Measurements from ENCODE around the gene LNX2.

LNX2 gene

DNA sequence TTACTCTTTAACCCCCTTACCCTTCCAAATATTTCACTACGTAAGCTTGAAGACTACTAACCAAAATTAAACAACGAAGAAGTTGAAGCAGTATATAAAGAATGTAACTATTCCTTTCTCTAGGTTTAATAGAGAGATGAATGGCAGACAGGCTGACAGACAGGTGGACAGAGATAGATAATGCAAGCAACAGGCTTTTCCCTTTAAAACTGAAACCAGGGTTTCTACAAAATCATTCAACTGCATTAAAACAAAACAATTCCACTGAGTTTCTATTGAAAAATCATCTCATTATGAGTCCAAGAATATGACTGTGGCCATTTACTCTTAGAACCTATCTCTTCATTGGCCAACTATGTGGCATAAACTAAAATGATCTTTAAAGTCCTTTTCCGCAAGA, 15.2 kb downstream of the LNX2 start:
- no peak for DNase-seq

DNA sequence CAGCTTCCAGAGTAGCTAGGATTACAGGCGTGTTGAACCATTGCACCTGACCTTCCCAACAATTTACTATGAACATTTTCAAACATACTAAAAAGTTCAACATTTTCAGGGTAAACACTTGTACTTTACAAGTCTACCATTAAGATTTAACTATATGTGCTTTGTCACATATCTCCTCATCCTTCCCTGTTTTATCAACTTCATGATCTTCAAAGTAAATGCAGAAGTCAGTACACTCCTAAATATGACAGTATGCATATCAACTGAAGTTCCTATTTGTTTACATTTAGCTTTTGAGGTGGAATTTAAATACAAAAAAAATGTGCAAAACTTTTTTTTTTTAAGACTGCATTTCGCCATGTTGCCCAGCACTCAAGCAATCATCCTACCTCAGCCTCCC, 18.5 kb downstream of the LNX2 start:
- no peak for DNase-seq

- DNase-seq: no peak
These were observed 19.1 kb downstream of the LNX2 start for GRCh38 chr13:27601208-27601607.

DNA sequence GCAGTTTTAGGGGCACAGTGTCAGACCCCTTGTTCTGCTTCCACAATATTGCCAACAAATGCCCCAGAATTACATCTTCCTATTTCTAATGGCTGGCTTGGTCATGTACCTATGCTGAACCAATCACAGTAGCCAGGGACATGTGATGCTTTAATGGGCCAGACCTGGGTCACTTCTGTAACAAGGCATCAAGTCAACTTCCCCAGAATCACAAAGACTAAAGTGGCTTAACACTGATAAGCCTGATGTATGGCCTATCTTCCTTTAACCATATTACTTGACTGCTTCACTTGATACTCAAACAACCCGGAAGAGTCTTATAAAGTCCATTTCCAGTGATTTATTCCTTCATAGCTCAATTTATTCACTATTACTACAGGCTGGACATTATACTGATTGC, 19.6 kb downstream of the LNX2 start:
- no peak for DNase-seq

DNA sequence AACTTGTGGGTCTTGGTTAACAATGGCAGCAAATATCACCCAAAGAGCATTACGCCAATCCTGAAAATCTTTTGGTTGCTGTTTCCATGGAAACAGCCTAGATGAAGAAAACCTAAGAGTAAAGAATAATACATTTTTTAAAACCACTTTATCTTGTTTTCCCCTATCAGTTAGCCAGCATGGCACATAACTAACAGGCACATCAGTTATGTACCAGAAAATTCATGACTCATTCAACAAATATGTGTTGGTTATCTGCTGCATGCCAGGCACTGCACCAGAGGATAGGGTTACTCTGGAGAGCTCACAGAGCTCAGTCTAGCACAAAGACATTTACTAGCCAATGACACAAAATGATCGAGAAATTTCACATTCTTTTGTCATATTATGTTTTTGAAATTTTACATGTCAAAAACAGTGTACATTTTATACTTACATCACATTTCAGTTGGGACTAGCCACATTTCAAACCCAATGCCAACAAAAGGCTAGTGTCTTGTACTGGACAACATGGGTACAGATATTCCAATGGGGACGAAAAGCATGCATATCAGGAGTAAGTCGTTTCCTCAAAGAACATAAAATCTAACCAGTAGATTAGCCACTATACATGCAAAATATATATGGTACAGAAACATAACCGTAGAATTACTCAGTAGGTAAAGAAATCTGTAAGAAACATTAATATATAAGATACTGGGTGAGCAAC, 20.3 kb downstream of the LNX2 start:
- no peak for DNase-seq

DNA sequence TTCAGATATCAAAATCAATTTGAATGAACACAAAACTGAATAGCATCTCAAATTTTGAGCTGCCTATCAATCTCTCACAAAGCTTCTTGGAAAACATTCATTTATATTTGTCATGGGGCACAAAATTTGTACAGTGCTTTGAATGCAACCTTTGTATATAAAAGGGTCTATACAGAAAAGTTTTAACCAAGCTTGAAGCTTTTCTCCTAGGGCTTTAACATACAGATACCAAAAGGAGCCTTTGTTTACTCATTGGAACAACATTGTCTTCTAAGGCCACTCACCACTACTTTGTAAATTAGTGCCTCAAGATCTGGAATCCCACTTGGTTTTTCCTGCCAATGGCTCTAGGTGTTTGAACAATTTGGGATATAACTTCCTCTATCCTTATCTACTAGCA, 21.2 kb downstream of the LNX2 start:
- DNase-seq: no peak

GRCh38 chr13:27595055-27595811, 25.1 kb downstream of the LNX2 start:
- DNase-seq: no peak

GRCh38 chr13:27593267-27593666, 27.1 kb downstream of the LNX2 start:
- DNase-seq: no peak

DNA sequence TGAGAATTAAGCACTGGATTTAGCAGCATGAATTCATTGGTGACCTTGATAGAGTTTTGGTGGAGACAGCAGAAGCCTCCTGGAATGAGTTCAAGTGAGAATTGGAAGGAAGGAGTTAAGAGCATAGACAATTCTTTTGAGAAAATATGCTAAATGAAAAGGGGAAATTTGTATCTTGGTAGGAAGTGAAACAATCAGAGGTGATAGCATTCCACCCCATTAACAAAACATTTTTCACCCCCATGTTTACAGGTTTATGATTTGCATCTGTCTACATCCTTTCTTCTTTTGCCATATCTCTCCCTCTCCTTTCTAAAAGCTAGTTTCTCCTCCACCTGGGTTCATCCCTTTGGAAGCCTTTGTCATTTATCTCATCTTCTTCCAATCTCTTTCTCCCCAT, 27.5 kb downstream of the LNX2 start:
- no peak for DNase-seq

- DNase-seq: no peak
These were observed 31.9 kb downstream of the LNX2 start for GRCh38 chr13:27588405-27588804.

- no peak for DNase-seq
These were observed 33.1 kb downstream of the LNX2 start for GRCh38 chr13:27587095-27587746.

DNA sequence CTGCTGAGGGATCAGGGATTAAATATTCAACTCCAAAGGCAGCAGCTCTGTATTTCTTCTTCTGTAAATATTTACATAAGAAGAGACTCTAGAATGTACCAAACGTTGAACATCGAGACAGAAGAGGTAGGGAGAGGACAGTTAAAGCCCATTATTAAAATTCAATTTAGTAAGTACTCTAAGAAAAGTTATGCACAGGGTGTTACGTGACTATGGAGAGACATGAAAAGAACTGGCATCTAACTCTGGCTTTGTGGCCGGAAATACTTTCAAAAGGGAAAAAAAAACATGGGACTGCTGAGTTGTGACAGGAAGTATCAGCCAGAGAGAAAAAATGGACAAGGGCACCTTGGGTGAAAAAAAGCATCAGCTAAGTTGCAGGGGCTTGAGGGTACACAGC, 36.7 kb downstream of the LNX2 start:
- DNase-seq: no peak

DNA sequence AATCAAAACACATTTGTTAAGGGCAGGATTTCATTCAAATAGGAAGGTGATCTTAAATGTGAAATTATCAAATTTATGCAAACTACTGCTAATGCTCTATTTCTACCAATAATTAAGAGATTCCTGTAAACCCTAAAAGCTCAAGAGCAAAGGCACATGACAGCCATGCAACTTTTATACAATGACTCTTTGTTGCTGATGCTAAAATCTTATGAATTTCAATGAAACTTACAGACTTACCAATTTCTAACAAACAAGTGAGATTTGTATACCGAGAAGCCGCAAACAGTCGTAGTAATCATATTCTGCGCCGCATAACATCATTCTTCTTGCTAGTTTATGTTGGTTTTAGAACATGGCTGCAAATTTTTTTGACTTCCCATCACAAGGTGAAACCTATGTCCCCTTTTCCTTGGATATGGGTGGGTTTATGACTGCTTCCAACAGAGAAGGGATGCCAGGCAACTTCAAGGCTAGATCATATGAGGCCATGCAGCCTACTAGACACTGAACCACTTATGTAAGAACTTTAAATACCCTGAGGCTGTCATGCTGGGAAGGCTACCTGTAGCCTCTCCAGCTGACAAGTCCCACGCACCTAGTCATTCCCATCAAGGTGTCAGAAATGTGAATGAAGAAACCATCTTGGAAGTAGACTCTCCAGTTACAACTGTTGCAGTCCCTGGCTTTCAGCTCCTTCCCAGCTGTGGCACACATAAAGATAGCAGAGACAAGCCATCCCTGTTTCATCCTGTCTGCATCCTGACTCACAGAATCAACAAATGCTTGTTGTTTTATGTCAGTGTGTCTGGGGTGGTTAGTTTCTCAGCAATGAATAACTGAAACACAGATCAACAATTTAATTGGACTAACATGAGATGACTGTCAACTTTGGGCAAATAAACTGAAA, 42.0 kb downstream of the LNX2 start:
- no peak for DNase-seq

DNA sequence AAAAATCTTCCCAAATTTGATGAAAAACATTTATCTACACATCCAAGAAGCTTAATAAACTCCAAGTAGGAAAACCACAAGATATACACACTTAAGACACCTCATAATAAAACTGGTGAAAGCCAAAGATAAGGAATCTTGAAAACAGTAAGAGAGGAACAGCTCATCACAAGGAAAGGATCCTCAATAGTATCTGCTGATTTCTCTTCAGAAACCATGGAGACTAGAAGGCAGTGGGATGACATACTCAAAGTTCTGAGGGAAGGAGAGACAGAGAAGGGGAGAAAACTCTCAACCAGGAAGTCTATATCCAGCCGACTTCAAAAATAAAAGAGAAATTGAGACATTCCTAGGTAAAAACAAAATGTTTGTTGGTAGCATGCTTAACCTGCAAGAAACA, 45.7 kb downstream of the LNX2 start:
- no peak for DNase-seq

DNA sequence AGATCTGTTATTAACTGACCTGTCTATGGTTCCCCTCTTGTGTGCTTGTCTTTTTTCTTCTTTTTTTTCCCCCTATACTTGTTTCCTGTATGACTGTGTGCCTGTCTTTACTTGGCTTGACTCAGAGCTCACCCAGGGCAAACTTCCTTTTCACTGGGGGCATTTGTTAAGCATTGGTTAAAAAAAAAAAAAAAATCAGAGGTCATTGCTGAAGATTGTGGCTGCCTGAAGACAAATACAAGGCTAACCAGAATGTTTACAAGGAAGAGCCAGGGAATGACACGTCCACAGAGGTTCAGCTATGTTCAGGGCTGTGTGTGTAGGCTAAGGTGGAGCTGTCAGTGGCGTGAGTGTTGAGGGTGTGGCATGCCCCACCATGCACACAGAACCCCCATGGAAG, 47.1 kb downstream of the LNX2 start:
- no peak for DNase-seq

- no peak for DNase-seq
These were observed 48.0 kb downstream of the LNX2 start for GRCh38 chr13:27572234-27572901.

DNA sequence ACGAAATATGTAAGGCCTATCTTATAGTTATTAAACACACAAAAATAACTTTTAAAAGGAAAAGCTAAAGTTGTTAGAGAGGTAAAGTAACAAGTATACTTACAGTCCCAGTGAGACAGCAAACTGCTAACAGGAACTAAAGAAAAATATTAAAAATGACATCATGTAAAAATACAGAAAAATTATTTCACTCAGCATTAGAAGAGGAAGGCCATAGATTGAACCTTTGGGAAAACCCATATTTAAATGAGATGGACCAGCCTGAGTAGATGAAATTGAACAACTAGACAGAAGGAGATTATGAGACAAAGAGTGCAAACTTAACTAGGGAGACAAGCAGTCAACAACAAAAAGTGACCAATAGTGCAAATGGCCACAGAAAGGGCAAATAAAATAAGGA, 49.4 kb downstream of the LNX2 start:
- no peak for DNase-seq

DNA sequence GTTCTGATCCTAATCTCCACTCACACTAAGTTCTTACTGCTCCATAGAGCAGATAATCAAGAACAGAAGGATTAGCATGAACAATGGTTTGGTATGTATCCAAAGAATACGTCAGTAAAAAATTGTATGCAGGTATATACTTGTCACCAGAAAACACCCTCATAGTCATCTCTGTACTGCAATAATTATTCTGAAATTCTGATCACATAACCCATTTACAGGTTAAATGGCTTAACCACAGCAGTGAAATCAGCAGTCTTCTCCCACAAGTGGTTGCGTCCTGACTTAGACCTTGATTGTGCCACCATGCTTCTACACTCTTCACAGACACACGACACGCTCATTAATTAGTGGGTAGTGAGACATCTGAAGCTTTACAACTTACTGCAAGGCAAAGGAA, 50.9 kb downstream of the LNX2 start:
- DNase-seq: no peak

DNA sequence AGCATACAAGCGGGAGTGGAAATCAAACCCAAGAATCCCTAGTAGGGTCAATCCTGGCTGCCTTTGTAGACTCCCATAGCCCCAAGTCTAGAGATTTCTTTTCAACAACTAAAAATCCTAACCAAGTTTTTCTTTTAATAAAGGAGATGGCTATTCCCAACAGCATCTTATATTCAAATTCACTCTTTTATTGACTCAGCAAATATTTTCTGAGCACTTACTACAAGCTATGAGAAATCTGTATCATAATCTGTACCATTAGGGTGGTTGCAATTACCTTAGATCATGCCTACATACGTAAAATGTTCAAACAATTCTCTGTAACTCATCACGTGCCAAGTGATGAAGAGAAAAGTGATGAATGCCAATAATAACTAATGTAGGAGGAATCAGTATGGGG, 54.5 kb downstream of the LNX2 start:
- no peak for DNase-seq

- no peak for DNase-seq
These were observed 57.9 kb downstream of the LNX2 start for GRCh38 chr13:27562457-27562856.

GRCh38 chr13:27559719-27560118, 60.6 kb downstream of the LNX2 start:
- no peak for DNase-seq

- DNase-seq: no peak
These were observed 64.2 kb downstream of the LNX2 start for GRCh38 chr13:27556109-27556508.

GRCh38 chr13:27551562-27551961, 68.8 kb downstream of the LNX2 start:
- DNase-seq: no peak
